ENCODE data around the gene C3orf20.
"Not testable (repeated sequence)": the region's sequence is repeated elsewhere in the genome, so short reads cannot be mapped to it uniquely, and the experiment has no call there.

Gene C3orf20

GRCh38 chr3:14649466-14649865, 25.5 kb upstream of the C3orf20 start:
- no peak for DNase-seq (ENCODE audit: extremely low read depth in 1 of 2, low read depth in 1 of 2)

DNA sequence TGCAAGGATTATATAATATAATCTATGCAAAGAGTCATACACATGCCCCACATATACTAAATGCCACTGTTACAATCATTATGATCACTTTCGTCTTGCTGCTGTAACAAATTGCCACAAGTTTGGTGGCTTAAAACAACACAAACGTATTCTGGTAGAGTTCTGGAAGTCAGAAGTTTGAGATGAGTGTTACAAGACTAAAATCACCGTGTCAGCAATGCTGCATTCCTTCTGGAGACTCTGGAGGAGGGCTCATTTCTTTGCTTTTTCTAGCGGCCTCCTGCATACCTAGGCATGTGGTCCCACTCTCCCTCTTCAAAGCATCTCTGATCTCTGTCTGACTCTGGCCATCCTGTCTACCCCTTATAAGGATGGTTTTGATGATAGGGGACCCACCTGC, 24.7 kb upstream of the C3orf20 start:
- DNase-seq (ENCODE audit: extremely low read depth in 1 of 2, low read depth in 1 of 2): no peak

DNA sequence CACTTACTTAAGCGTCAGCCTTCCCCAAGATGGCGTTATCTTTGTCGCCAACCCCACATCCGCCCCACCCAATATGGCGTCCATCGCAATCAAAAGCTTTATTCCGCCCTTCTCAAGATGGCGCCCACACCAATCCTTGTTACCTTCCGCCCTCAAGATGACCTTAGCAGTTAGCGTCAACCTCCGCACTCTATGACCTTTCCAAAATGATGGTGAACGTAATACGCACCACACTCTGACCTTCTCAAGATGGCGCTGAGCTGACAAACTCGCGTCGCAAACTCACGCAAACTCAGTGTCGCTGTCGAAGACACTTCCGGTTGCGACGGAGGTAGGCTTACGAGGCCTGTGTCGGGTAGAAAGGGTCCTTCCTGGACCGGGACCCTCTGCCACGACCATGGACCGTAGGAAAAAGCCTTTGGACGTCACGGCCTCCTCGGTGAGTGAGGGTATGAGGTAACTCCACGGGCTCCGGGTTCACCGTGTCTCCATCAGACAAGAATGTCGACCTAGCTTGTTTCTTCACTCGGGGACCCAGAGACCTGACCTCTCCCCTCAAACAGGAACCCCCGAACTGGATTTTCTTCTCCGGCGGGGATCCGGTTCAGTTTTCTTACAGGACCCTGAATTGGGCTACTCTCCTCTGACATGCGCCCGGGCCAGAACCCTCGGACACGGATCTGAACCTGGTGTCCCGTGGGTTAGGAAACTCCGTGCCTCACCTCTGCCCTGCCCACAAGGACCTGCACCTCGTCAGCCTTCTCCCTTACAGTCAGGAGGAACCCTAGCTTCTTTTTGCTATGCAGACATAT, 23.3 kb upstream of the C3orf20 start, which contains the start of gene CCDC174:
Gene CCDC174 (plus strand): TSS at position 323 of the 812 bp plus-strand sequence. CDS start 75 bp downstream, at position 398.
- DNase-seq (ENCODE audit: extremely low read depth in 1 of 2, low read depth in 1 of 2): peak; percentile 81 to 89

GRCh38 chr3:14652360-14652907, 22.5 kb upstream of the C3orf20 start:
- not testable (repeated sequence) for DNase-seq (ENCODE audit: extremely low read depth in 1 of 2, low read depth in 1 of 2)

DNA sequence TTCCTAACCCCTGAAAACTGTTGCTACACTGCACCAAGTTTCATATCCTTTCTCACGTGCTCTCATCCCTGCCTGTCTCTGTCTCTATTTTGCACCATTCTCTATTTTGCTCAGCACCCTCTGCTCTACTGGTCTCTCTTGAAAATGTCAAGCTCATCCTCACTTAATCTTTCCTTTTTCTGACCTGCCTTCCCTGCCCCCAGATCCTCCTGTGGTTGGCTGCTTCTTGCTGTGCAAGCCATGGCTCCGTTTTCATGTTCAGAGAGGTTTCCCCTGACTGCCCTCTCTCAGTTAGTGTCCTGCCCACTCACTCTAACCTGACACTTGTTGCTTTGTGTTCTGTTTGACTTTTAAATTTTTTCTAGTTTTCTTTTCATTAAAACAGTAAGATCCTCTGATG, 17.4 kb upstream of the C3orf20 start:
- DNase-seq (ENCODE audit: extremely low read depth in 1 of 2, low read depth in 1 of 2): no peak

DNA sequence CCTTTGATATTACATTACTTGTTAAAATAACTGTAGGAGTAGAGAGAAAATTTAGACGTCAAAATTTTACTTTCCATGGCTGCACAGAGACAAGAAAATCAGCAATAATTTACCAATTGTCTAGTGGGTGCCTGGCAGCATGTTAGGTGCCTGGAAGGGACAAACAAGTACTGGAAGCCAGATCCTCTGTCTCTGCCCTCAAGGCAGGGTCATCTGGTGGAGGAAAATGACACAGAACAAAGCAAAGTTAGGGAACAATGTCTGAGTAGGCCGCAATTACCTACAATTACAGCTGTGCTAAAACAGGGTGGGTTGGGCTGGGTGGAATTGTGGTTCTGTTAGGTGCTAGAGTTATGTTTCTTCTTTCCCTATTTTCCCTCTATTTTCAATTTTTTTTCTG, 16.0 kb upstream of the C3orf20 start:
- DNase-seq (ENCODE audit: extremely low read depth in 1 of 2, low read depth in 1 of 2): no peak

DNA sequence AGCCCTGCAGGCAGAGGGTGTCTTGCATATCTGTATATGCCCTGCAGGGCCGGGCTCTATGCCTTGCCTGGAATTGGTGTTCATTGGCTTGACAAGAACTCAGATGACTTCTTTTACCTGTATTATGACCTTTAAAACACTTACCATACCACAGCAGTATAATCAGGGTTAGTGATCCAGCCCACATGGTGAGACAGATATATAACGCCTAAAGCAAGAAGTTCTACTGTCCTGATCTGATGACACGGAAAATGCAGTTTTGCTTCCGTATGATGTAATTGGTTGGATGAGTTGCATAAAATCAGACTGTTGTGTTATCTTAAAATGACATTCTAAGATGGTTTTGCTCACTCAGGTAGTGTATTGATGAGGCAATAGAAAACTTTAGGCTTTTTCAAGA, 14.0 kb upstream of the C3orf20 start:
- no peak for DNase-seq (ENCODE audit: extremely low read depth in 1 of 2, low read depth in 1 of 2)

DNA sequence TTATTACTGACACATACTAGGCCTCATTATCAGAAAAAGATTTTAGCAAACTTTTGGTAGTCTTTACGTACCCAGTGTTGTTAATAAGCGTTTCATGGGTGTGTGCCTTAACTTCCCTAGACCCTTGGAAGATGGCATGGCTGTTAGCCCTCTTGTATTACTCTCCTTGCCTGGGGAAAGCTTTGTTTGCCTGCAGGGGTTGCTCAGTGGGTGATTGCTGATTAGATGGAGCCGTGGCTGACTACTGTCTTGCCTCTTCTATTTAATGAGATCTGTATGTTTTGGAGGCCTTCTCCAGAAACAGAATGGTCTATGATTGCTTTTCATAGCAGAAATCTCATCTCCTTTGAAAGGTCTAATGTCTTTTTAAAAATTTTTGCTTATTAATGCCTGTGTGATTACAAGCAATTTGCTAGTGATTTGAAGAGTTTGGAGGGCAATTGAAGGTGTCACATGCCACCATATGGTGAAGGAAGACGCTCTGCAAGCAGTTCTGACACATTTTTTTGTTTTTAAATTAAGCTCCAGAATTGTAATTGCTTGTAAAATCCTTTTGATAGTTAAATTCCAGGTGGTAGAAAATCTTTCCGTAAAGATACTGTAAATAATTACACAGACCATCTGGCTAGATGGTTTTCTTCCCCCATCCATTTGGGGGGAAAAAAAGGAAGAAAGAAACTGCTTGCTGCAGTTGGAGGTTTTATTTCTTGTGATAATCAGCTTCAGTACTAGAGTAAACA, 11.4 kb upstream of the C3orf20 start:
- no peak for DNase-seq (ENCODE audit: extremely low read depth in 1 of 2, low read depth in 1 of 2)

DNA sequence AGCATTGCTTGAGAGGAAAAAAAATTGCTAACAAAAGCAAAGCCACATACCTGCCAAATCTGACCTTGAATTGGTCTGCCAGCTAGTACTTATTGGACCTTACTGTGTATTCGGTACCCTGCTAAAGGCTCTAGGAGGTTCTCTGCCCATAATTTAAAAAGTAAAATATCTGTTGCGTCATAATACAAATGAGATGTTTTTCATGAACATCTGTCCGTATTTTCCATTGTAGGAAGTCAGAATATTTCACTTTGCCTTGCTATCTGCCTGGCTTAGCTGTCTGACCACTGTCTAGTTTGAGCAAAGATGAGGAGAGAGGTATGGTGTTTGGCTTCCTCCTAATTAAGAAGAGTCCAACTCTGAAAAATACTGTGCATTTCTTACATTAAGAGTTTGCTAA, 10.8 kb upstream of the C3orf20 start:
- DNase-seq (ENCODE audit: extremely low read depth in 1 of 2, low read depth in 1 of 2): no peak

GRCh38 chr3:14672588-14672987, 2.4 kb upstream of the C3orf20 start:
- DNase-seq (ENCODE audit: extremely low read depth in 1 of 2, low read depth in 1 of 2): no peak

- DNase-seq (ENCODE audit: extremely low read depth in 1 of 2, low read depth in 1 of 2): no peak
Observed at GRCh38 chr3:14676881-14677280, 1.9 kb downstream of the C3orf20 start.

GRCh38 chr3:14678015-14678503, 3.1 kb downstream of the C3orf20 start:
- no peak for DNase-seq (ENCODE audit: extremely low read depth in 1 of 2, low read depth in 1 of 2)

- no peak for DNase-seq (ENCODE audit: extremely low read depth in 1 of 2, low read depth in 1 of 2)
Observed at GRCh38 chr3:14680115-14680514, 5.2 kb downstream of the C3orf20 start.

DNA sequence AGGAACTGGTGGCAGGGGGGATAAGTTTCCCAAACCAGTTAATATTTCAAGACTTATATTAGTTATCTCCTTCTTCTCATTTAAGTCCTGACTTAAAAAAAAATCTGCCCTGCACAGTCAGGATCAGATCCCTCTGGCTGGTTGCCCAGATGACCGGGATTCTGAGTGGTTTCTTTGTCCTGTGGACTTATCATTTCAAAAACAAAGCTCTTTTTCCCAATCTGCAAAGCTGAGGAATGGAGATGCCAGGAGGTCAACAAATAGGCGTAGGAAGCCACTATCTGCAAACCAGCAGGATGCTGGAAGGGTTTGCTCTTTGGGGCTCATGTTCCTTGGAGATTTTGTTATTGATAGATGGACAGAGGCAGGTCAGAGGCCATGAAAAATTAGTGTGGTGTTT, 5.8 kb downstream of the C3orf20 start:
- DNase-seq (ENCODE audit: extremely low read depth in 1 of 2, low read depth in 1 of 2): no peak

DNA sequence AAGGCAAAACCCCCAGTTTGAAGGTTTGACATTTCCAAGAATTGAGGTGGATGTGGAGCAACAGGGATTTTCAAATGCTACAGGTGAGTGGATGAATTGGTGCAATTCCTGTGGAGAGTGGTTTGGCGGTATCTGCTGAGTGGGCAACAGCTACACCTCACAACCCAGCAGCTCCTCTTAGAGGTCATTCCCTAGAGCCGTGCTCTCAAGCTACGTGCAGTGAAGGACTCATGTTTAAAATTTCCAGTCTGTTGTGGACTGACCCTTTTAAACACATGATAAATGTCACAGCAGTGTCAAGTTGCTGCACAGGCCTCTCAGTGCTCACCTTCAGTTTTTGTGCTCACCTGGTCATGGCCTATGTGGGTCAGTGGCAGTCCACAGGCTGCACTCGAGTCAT, 9.5 kb downstream of the C3orf20 start:
- DNase-seq (ENCODE audit: extremely low read depth in 1 of 2, low read depth in 1 of 2): no peak

- DNase-seq (ENCODE audit: extremely low read depth in 1 of 2, low read depth in 1 of 2): no peak
Observed at GRCh38 chr3:14685179-14685578, 10.2 kb downstream of the C3orf20 start.

GRCh38 chr3:14687360-14687759, 12.4 kb downstream of the C3orf20 start:
- no peak for DNase-seq (ENCODE audit: extremely low read depth in 1 of 2, low read depth in 1 of 2)

DNA sequence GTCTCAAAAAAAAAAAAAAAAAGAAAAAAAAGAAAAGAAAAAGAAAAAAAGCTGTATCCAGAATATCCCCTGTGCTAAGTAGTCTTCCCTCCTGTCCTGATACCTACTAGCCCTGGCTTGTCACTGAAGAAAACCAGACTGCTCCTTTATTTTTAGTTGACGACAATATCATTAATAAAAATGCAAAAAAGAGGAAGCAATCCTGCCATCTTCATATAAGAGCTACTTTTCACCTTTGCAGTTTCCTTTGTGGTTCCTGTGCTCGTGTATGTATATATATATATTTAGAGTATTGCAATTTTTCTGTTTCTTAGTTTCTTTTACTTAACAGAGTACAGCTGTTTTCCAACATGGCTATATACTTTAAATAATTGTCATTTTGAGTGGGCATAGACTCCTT, 13.6 kb downstream of the C3orf20 start:
- no peak for DNase-seq (ENCODE audit: extremely low read depth in 1 of 2, low read depth in 1 of 2)

DNA sequence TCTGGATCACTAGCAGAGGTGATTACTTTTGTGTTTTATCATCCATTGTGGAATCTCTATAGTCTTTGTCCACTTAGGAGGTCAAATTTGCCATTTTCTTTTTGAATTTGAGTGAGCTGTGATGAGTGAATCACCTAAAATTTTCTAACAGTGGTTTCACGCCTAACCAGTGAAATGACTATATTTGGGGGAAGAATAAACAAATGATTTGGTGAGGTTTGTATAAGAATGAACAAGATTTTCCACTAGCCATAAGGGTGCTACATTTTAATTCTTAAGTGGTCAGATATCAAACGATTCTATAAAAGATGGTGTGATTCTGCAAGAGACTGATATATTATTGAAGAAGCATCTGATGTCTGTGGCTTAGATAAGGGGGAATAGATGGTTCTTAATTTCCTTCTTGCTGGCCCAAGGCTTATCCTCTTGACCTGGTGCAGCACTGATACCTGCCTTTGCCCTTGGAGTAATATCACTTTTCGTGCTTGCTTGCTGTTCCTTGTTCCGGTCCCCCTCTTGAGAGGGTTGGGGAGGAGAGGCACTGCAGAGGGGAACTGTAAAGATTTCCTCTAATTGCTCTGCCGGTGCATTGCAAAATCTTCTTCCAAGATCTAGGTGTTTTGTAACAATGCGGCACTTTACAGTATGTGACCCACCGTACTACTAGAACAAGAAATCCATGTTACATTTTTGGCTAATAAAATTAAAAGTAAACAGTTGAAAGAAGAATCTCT, 14.5 kb downstream of the C3orf20 start:
- no peak for DNase-seq (ENCODE audit: extremely low read depth in 1 of 2, low read depth in 1 of 2)

DNA sequence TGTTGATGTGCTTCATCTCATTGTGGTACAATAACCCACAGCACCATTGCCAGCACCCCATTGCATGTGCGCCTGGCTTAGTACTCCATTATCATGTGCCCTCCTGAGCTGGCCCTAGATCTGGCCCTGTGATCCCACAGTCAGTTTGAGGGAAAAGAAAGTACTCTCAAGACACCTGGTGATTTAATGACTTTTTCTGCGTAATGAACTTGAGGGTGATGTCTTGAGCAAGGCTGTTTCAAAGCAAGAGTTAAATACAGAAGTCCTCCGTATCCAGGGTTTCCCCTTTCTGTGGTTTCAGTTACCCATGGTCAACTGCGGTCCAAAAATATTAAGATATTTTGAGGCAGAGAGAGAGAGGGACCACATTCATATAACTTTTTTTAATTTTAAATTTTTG, 16.3 kb downstream of the C3orf20 start:
- no peak for DNase-seq (ENCODE audit: extremely low read depth in 1 of 2, low read depth in 1 of 2)

GRCh38 chr3:14691719-14692118, 16.8 kb downstream of the C3orf20 start:
- no peak for DNase-seq (ENCODE audit: extremely low read depth in 1 of 2, low read depth in 1 of 2)

Data from activated CD8-positive, alpha-beta memory T cell treated with anti-CD3 and anti-CD28 coated beads for 1 hour (primary cell).